PC-3 (cell line): ENCODE measurements around the gene LCN6. TPM values are rescaled to one million over a fixed set of nuclear protein-coding genes. Genes with fewer than 3 reads are reported as not detected.
"Not testable (repeated sequence)": the region's sequence is repeated elsewhere in the genome, so short reads cannot be mapped to it uniquely, and the experiment has no call there.

Source experiments
- ATAC-seq: fragments of 200-7000 bp; cut with Tn5 transposase; 2 replicates; pipeline ENCODE4 v1.9.1; 2020; ENCODE audit warnings: mild to moderate bottlenecking, moderate library complexity
- Bru-seq: library from RNA; stranded (reverse); fragments of 400-500 nt; gene quantifications from one replicate; lab custom pipeline; 2021; lab: Mats Ljungman, UMichigan
- BruChase-seq, 2 experiments: library from RNA; stranded (reverse); fragments of 400-500 nt; gene quantifications; one replicate each; lab custom pipeline; 2021; lab: Mats Ljungman, UMichigan
- BruUV-seq: library from RNA; stranded (reverse); fragments of 400-500 nt; replicated peaks from 2 replicates; lab custom pipeline; 2021; lab: Mats Ljungman, UMichigan
- CTCF ChIA-PET: fragments of 300-600 bp; sonication (Branson Sonifier 250); formaldehyde crosslinking; loops from one replicate; lab custom pipeline; 2022; ENCODE audit warnings: antibody characterized with exemption; lab: Charles Lee
- POLR2A ChIA-PET: fragments of 300-600 bp; sonication (Branson Sonifier 250); formaldehyde crosslinking; loops from one replicate; lab custom pipeline; 2022; ENCODE audit warnings: antibody characterized with exemption; ENCODE audit not compliant: unreplicated experiment; lab: Charles Lee
- DNase-seq: peaks from one replicate; pipeline ENCODE4 v3.0.0-alpha.2; 2015
- H2AFZ ChIP-seq: fragments of 300-600 bp; sonication (generic); 2 replicates; pipeline ENCODE4 v1.6.0; 2016; ENCODE audit warnings: antibody characterized with exemption, low read length
- H3F3A ChIP-seq: fragments of 300-600 bp; sonication (generic); one replicate; pipeline ENCODE4 v1.6.0; 2017; ENCODE audit warnings: antibody characterized with exemption, low read length, control low read depth, mild to moderate bottlenecking; ENCODE audit not compliant: unreplicated experiment
- H3K27ac ChIP-seq: fragments of 300-600 bp; sonication (generic); 2 replicates; pipeline ENCODE4 v1.5.1; 2016; ENCODE audit warnings: mild to moderate bottlenecking, low read length
- H3K27me3 ChIP-seq: fragments of 300-600 bp; sonication (generic); 2 replicates; pipeline ENCODE4 v1.6.1; 2016; ENCODE audit warnings: low read length, mixed read lengths
- H3K36me3 ChIP-seq: fragments of 300-600 bp; sonication (generic); 2 replicates; pipeline ENCODE4 v1.6.1; 2016; ENCODE audit warnings: low read depth, mixed run types, low read length, mixed read lengths
- H3K4me1 ChIP-seq: fragments of 300-600 bp; sonication (generic); 2 replicates; pipeline ENCODE4 v1.5.1; 2016; ENCODE audit warnings: low read length; ENCODE audit not compliant: insufficient read depth
- H3K4me2 ChIP-seq: fragments of 300-600 bp; sonication (generic); 2 replicates; pipeline ENCODE4 v1.6.0; 2016; ENCODE audit warnings: low read length
- H3K4me3 ChIP-seq: fragments of 300-600 bp; sonication (generic); 2 replicates; pipeline ENCODE4 v1.5.1; 2016; ENCODE audit warnings: mild to moderate bottlenecking, low read length, mixed read lengths
- H3K79me2 ChIP-seq: fragments of 300-600 bp; sonication (generic); 2 replicates; pipeline ENCODE4 v1.6.1; 2017; ENCODE audit warnings: low read length, mixed read lengths
- H3K9ac ChIP-seq: fragments of 300-600 bp; sonication (generic); 2 replicates; pipeline ENCODE4 v1.6.0; 2016; ENCODE audit warnings: mild to moderate bottlenecking, low read length
- H3K9me2 ChIP-seq: fragments of 300-600 bp; sonication (generic); replicated peaks from 2 replicates; pipeline ENCODE4 v1.6.1; 2016; ENCODE audit warnings: mixed run types, low read length, mixed read lengths
- H3K9me3 ChIP-seq: fragments of 300-600 bp; sonication (generic); 2 replicates; pipeline ENCODE4 v1.6.1; 2016; ENCODE audit warnings: low read length, mixed read lengths
- H4K20me1 ChIP-seq: fragments of 300-600 bp; sonication (generic); 2 replicates; pipeline ENCODE4 v1.6.1; 2016; ENCODE audit warnings: low read length, mixed read lengths
- EZH2 ChIP-seq: fragments of 300-600 bp; sonication (generic); IDR thresholded peaks from one replicate; pipeline ENCODE4 v1.6.1; 2017; ENCODE audit warnings: antibody characterized with exemption, mild to moderate bottlenecking, low read length; ENCODE audit not compliant: unreplicated experiment
- EZH2phosphoT487 ChIP-seq: fragments of 300-600 bp; sonication (generic); IDR thresholded peaks from 2 replicates; pipeline ENCODE4 v1.6.1; 2018; ENCODE audit warnings: mild to moderate bottlenecking, antibody characterized with exemption, low read length, borderline replicate concordance
- intact Hi-C: fragments of 100-400 bp; cut with micrococcal nuclease; formaldehyde crosslinking; loops from 2 replicates; pipeline ENCODE4 v1.9.0; 2023
- long read RNA-seq: library from polyadenylated mRNA; unstranded; transcript quantifications from one replicate; pipeline ENCODE4 v2.0.0, GENCODE V29; 2021; ENCODE audit not compliant: unreplicated experiment
- total RNA-seq: library from RNA; depleted of rRNA; stranded (reverse); fragments of >200 nt; gene quantifications from 2 replicates; pipeline ENCODE4 v1.2.3, GENCODE V29; 2014; rRNA removed
- TF ChIP-seq, protein P1 (sequence below): fragments of 300-600 bp; sonication (generic); conservative IDR thresholded peaks from 2 replicates; pipeline ENCODE4 v1.5.1; 2017; ENCODE audit warnings: antibody characterized with exemption, low read depth, mild to moderate bottlenecking, low read length

Gene LCN6, protein sequence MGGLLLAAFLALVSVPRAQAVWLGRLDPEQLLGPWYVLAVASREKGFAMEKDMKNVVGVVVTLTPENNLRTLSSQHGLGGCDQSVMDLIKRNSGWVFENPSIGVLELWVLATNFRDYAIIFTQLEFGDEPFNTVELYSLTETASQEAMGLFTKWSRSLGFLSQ
- total RNA-seq (not detected in 2 replicates), Bru-seq, nascent RNA (not detected), BruChase-seq, experiment 1, labeled RNA remaining after a 6-hour chase (not detected), BruChase-seq, experiment 2, labeled RNA remaining after a 2-hour chase (not detected)
- long read RNA-seq: 0 reads

DNA sequence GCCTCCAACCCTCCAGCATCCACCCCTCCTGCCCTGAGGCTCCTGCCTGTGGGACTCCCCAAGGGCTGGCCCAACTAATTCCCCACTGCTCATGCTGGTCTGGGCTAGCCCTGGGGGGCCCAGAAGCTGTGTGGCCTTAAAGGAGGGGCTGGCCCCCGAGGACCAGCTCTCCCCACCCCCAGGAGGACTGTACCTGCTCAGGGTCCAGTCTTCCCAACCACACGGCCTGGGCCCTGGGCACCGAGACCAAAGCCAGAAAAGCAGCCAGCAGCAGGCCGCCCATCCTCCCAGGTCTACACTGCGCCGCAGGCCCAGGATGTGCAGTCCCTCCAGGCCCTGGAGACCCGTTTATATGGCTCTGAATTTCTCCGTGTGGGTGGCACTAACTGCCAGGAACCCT, at the start of gene LCN6:
LCN6 (minus strand) TSS at position 325 of the 400 bp plus-strand sequence; CDS start at position 283, 42 bp downstream.
- Histone ChIP-seq H3K36me3 (no peaks in the 10 kb centered on the region), H3K9me3 (no peaks in the 10 kb centered on the region), H3K27ac (no peak within 1 kb of the TSS), H3K4me1 (no peaks in the 10 kb centered on the region), H3K27me3 (no peaks in the 10 kb centered on the region), H4K20me1 (no peaks in the 10 kb centered on the region), H2AFZ (no peak within 1 kb of the TSS), H3K9me2 (no peaks in the 10 kb centered on the region), H3K4me3 (no peak within 1 kb of the TSS), H3F3A (no peaks in the 10 kb centered on the region), H3K79me2 (no peaks in the 10 kb centered on the region), H3K4me2 (no peak within 1 kb of the TSS), H3K9ac (no peak within 1 kb of the TSS)
- DNase-seq (no peak), ATAC-seq (no peak)
- POLR2A ChIA-PET: no interaction called here
- CTCF ChIA-PET: no interaction called here
- intact Hi-C loops: no loop called here
- TF ChIP-seq, protein P1, sequence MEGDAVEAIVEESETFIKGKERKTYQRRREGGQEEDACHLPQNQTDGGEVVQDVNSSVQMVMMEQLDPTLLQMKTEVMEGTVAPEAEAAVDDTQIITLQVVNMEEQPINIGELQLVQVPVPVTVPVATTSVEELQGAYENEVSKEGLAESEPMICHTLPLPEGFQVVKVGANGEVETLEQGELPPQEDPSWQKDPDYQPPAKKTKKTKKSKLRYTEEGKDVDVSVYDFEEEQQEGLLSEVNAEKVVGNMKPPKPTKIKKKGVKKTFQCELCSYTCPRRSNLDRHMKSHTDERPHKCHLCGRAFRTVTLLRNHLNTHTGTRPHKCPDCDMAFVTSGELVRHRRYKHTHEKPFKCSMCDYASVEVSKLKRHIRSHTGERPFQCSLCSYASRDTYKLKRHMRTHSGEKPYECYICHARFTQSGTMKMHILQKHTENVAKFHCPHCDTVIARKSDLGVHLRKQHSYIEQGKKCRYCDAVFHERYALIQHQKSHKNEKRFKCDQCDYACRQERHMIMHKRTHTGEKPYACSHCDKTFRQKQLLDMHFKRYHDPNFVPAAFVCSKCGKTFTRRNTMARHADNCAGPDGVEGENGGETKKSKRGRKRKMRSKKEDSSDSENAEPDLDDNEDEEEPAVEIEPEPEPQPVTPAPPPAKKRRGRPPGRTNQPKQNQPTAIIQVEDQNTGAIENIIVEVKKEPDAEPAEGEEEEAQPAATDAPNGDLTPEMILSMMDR: no peak
- no peak for TF ChIP-seq EZH2phosphoT487
- no peak for TF ChIP-seq EZH2
- no TSS peak for BruUV-seq

DNA sequence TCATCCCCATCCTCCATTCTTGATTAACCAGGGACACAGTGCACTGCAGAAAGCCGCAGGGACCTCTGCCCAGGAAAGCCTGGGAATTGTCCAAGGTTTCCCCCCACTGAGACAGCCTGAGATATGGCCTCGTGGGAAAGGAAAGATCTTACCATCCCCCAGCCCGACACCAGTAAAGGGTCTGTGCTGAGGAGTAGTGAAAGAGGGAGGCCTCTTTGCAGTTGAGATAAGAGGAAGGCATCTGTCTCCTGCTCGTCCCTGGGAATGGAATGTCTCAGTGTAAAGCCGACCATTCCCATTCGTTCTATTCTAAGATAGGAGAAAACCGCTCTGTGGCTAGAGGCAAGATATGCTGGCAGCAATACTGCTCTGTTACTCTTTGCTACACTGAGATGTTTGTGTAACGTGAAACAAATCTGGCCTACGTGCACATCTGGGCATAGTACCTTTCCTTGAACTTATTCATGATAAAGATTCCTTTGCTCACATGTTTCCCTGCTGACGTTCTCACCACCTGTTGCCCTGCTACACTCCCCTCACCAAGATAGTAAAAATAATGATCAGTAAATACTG, 48.5 kb upstream of the LCN6 start:
- H3K79me2 ChIP-seq, CTCF ChIA-PET, H3K36me3 ChIP-seq, H3K27me3 ChIP-seq, H3K9me2 ChIP-seq, BruUV-seq, H3K9ac ChIP-seq, H3F3A ChIP-seq, H4K20me1 ChIP-seq, H3K9me3 ChIP-seq, H3K27ac ChIP-seq, H3K4me2 ChIP-seq, ATAC-seq, intact Hi-C loops, H3K4me3 ChIP-seq, H2AFZ ChIP-seq: not testable (repeated sequence)
- POLR2A ChIA-PET: interaction anchor here (0.6 kb wide), 1 partner anchor 61 kb away, joined by 3 read pairs; no protein-coding TSS in a partner anchor
- DNase-seq: peak; percentile 23
- H3K4me1 ChIP-seq: peaks cover 26% of the 10 kb centered on the region

DNA sequence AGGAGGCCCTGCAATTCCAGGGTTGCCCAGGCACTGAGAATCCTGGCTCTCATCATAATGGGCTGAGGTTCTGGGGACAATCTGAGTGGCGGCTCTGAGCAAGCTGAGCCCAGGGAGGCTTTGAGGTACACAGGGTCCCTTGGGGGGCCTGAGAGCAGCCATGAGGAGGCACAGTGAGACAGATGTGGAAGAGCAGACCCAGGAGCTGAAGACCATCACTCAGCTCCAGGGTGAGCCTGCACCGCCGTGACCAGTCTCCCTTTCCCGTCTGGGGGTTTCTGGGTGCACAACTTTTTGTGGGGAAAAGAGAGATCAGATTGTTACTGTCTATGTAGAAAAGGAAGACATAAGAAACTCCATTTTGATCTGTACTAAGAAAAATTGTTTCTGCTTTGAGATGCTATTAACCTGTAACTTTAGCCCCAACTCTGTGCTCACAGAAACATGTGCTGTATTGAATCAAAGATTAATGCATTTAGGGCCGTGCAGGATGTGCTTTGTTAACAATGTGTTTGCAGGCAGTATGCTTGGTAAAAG, 48.0 kb upstream of the LCN6 start, which contains the start of gene CCDC183:
CCDC183 (plus strand) TSS at position 101 of the 537 bp plus-strand sequence; CDS start at position 161, 60 bp downstream.
- H3K27ac ChIP-seq: no peak within 1 kb of the TSS
- no peak within 1 kb of the TSS for H2AFZ ChIP-seq
- H3K9me2 ChIP-seq: no peaks in the 10 kb centered on the region
- BruUV-seq: no TSS peak
- no peak within 1 kb of the TSS for H3K4me3 ChIP-seq
- TF ChIP-seq EZH2phosphoT487 (no peak), EZH2 (no peak)
- TF ChIP-seq, protein P1: no peak
- H3K27me3 ChIP-seq: no peaks in the 10 kb centered on the region
- ATAC-seq (no peak), DNase-seq (no peak)
- intact Hi-C loops: no loop called here
- H3K9ac ChIP-seq: no peak within 1 kb of the TSS
- ChIA-PET POLR2A (interaction anchor here (0.6 kb wide), 1 partner anchor 62 kb away, joined by 3 read pairs; no protein-coding TSS in a partner anchor), CTCF (no interaction called here)
- H4K20me1 ChIP-seq: no peaks in the 10 kb centered on the region
- no peaks in the 10 kb centered on the region for H3F3A ChIP-seq
- H3K4me1 ChIP-seq: peaks cover 28% of the 10 kb centered on the region
- no peak within 1 kb of the TSS for H3K4me2 ChIP-seq
- H3K79me2 ChIP-seq: peaks cover 12% of the 10 kb centered on the region
- H3K9me3 ChIP-seq: no peaks in the 10 kb centered on the region
- peaks cover 2% of the 10 kb centered on the region; the same call in 1 of the 2 replicates for H3K36me3 ChIP-seq
